Dermis blood vessel endothelial cell (primary cell): ENCODE data around the gene HUNK. TPM values are rescaled to one million over a fixed set of nuclear protein-coding genes. Genes with fewer than 3 reads are reported as not detected.

Source experiments
- DNase-seq: peaks from one replicate; pipeline ENCODE4 v3.0.0; 2010
- total RNA-seq: library from RNA; depleted of rRNA; stranded (reverse); fragments of >200 nt; gene quantifications from 2 replicates; pipeline ENCODE4 v1.2.3, GENCODE V29; 2014

The HUNK gene
- total RNA-seq, 1 donor from 2014 or later = under 0.01 TPM

DNA sequence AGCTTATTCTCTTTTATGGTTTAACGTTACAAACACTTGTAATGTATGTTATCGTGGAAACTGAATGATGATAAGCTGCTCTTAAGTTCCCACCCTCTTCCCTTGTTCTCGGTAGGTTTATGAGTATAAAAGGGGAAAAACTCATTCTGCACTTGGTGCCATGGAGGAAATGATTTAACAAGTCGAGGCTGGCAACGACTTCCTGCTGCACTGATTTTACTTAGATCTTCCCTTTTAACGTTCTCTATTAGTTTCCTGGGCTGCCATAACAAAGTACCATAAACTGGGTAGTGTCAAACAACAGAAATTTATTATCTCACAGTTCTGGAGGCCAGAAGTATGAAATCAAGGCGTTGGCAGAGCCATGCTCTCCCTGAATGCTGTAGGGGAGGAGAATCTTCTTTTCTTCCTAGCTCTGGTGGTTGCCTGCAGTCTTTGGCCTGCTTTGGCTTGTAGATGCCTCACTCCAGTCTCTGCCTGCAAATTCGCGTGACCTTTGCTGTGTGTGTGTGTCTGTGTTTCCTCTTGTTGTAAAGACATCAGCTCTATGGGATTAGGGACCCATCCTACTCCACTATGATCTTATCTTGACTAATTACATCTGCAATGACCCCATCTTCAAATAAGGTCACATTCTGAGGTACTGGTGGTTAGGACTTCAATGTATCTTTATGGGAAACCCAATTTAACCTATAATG, 26.3 kb downstream of the HUNK start:
- DNase-seq = no peak

DNA sequence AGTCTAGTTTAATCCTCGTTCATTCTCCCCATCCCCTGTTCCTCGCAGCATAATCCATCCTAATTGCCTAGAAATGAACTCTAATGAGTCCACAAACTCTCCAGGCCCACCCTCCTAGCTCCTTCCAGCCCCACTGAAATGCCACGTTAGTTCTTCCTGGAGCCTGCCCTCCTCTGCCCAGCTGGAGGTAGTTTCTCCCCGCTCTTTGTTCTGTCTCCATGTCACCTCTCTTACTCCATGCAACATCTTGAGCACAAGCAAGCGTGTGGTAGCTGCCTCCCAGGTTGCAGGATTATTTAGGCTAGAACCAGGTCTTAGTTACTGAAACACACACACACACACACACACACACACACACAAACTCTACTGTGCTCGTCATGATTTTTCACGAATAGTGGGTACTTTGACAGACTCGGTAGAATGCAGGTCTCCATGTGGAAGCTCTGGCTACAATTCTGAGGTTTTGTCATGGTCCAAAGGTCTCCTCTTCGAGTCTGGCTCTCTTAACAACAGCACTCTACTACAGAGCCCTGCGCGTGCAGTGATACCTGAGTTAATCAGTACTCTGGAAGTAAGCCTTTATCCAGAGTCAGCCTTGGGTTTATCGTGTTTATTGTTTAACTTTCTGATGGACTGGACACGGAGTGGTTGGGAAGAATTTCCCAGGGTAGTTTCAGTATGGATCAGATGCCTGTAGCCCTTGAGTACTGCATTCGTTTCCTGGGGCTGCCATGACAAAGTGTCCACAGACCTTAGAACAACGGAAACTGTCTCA, 27.5 kb downstream of the HUNK start:
- no peak for DNase-seq

- no peak for DNase-seq
These were observed 28.5 kb downstream of the HUNK start for GRCh38 chr21:31901315-31901714.

DNA sequence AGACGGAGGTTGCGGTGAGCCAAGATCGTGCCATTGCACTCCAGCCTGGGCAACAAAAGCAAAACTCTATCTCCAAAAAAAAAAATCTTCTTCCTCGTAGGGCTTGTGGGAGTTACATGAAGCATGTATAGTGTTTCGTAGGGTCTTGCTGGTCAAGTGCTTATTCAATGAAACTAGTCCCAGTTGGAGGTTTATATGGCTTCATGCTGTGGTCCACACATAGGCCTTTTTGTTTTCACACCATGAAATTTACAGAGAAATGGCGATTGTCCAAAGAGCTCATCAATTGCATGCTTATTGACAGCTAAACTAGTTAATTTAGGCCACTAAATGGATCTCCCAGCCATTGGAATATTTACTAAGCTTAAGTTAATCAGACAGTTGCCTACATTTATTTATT, 29.6 kb downstream of the HUNK start:
- no peak for DNase-seq

DNA sequence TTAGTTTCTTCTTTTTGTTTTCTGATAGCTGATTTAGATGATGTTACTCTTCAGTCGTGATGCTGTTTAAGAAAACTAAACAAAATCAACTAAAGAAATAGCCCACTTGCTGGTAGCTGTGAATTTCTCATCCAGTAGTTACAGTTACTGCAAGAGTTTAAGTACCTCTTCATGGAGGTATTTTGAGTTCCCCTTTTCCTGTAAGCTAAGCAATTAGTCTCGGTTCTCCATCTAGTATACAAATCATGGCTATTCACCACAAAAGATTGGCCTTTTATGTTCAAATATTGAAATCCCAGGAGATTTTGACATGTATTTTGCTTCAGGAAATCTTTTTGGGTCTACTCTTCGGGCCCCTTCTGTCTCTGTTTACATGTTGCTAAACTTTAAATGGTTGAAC, 31.1 kb downstream of the HUNK start:
- no peak for DNase-seq

GRCh38 chr21:31905503-31906451, 33.0 kb downstream of the HUNK start:
- DNase-seq = no peak

DNA sequence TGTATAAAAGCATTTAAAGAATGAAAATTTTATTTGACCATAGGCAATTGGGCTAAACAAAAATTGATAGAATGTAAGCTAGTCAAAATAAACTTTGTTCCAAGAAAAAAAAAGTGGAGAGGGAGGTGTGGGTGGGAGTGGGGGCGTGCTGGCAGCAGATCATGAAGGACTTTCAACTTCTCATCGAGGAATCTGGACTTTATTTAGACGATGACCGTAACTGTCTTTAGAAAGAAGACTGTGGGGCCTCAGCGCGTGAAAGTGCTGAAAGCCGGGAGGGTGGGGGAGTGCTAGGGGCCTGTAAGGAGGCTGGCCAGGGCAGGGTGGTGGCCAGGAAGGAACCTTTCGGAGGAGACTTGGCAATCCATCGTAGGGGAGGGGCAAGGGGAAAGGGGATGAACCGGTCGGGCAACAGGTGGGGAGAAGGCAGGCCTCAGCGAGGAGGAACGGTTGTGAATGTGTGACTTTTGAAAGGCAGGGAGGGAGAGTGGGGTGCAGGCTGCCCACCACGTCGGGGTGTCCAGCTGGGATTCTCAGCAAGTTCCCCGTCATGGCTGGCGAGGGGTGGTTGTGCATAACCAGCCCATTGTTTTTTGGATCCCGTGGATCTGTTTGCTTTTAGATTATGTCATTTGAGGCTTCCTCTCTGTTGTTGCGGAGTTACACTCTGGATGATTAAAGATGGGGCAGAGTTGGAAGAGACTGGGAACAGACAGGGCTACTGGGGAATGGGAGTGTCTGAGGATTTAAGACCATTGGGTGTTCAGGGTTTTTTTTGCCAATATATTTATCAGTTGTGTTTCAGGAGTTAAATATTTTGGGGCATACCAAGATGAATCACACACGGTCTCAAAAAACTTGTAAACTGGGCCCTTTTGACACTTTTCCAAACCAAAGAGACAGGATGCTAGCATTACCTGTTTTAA, 35.5 kb downstream of the HUNK start:
- no peak for DNase-seq

DNA sequence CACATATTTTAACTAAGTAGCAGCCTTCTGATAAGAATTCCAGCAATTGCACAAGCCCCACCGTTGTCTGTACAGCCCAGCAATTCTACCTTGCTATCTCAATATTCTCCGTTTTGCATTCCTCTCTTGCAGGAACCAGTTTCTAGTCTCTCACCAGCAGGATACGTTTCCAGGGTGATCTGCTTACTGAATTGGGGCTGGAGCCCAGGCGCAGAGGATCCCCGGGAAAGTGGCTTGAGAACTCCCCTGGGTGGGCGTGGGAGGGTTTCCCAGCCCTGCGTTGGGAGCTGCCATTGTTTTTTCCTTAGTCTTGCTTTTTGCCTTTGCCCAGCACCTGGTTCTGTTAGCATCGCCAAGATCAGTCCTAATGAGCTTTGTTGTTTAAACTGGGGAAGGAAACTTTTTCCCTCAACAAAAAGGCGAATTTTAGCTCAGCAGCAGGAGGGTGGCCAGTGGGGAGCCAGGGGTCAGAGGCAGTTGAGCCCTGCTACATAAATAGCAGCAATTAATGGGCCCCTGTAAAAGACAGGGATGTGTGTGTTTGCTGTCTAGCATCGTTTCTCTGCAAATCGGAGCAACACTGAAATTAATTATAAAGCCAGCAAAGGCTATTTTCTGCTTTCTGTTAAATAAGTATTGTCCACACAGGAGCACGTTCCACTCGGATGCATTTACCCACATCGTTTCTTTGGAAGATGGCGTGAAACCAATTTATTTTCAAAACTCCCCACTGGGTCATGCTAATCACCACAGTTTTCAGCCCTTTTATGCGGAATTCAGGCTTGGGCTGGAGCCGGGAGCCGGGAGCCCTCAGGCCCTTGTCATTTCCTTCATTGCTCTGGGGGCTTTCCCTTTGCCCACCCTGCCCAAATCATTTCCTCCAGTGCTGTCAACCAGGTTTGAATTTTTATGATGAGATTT, 36.6 kb downstream of the HUNK start:
- no peak for DNase-seq

- no peak for DNase-seq
These were observed 37.3 kb downstream of the HUNK start for GRCh38 chr21:31910074-31910470.

- no peak for DNase-seq
These were observed 38.5 kb downstream of the HUNK start for GRCh38 chr21:31911138-31911907.

DNA sequence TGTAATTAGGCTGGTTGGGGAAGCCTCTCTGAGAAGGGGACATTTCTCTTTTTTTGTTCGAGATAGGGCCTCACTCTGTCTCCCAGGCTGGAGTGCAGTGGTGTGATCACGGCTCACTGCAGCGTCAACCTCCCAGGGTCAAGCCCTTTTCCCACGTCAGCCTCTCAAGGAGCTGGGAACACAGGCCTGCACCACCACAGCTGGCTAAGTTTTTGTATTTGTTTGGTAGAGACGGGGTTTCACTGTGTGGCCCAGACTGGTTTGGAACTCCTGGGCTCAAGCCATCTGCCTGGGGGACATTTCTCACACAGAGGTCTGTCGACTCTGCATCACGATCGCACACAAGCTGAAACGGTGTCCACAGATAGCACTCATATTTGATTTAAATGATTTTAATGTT, 39.7 kb downstream of the HUNK start:
- no peak for DNase-seq

DNA sequence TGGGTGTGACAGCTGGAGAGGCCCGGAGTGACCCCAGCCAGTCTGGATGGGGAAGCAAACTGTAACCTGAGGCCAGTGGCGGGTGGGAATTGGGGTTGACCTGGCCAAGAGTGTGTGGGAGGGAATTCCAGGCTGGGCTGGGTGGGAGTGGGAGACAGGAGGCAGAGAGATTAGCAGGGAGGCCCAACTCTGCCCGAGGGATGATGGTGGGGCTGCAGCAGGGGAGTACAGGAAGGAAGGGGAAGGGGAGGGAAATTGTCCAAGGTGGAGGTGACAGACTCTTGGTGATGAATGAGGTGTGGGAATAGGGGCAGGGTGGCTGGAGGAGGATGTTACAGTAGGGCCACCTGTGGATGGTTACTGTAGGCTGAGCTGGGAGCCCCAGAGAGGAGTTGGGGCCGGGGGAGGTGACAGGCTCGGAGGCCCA, 40.4 kb downstream of the HUNK start:
- DNase-seq = no peak

DNA sequence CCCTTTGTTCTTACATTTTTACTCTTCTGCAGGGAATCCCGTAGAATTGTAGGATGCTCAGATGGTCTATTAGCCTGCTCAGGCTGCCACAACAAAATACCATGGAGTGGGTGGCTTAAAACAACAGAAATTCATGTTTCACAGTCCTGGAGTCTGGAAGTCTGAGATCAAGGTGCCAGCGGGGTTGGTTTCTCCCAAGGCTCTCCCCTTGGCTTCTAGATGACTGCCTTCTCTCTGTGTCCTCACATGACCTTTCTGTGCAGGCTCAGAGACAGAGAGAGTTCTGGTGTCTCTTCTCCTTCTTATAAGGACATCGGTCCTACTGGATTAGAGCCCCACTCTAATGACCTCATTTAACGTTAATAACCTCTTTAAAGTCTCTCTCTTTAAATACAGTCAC, 41.7 kb downstream of the HUNK start:
- DNase-seq = no peak

DNA sequence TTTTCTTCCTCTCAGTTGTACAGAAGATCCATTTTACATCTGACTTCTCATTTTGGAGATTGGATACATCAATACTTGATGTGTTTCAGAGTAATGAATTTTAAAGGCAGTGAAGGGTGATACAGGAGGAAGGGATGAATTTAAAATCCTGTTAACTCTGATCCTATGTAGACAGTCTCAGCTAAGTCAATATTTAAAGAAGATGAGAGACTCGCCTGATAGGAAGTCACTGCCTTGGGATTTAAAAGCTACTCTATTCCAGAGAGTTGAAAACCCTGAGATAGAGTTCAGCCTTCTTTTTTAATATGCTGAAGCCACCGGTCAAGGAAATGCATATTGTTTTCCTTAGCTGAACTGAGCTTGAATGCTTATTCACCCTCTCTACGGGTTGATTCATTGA, 42.7 kb downstream of the HUNK start:
- no peak for DNase-seq

DNA sequence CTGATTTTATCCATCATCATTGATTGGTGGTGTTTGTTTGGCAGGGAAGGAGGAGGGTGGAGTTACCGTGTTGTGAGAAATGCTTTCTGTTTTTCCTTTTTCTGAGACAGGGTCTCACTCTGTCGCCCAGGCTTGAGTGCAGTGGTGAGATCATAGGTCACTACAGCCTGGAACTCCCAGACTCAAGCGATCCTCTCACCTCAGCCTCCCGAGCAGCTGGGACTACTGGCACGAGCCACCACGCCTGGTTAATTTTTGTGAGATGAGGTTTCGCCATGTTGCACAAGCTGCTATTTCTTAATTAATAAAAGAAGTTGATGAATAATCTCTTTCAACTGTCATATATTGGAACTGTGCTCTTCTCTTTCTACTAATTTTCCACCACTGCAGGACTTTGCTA, 44.3 kb downstream of the HUNK start:
- DNase-seq = no peak

DNA sequence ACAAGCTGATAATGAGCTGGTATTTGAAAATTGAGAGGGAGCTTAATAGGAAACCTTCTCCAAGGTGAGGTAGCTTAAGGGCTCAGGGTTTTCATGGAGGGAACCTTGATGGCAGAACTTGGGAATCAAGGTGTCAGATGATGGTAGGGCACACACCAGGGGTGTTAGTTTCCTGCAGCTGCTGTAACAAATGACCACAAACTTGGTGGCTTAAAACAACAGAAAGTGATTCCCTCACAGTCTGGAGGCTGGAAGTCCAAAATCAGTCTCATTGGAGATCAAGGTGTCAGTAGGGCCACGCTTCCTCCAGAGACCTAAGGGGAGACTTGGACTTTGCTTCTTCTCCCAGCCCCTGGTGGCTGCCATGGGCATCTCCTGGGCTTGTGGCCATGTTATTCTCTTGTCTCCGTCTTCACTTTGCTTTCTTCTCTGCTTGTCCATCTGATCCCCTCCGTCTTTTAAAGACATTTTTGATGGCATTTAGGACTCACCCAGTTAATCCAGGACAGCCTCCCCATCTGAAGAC, 45.5 kb downstream of the HUNK start:
- DNase-seq = no peak

- no peak for DNase-seq
These were observed 47.5 kb downstream of the HUNK start for GRCh38 chr21:31920275-31920674.

DNA sequence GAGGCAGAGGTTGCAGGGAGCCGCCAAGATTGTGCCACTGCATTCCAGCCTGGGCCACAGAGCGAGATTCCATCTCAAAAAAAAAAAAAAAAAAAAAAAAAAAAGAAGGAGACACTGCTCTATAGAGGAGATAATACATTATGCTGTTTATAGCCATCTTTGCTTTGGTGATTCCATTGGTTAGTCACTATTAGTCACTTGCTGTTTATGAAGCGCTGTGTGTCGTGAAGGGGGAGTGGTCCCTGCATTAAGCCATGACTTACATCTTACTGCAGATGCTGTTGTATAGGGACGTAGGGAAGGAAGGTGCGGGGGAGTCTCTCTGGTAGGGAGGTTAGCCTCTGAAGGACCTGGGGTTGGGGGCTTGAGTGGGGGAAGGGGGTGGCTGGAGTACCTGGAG, 48.3 kb downstream of the HUNK start:
- no peak for DNase-seq

DNA sequence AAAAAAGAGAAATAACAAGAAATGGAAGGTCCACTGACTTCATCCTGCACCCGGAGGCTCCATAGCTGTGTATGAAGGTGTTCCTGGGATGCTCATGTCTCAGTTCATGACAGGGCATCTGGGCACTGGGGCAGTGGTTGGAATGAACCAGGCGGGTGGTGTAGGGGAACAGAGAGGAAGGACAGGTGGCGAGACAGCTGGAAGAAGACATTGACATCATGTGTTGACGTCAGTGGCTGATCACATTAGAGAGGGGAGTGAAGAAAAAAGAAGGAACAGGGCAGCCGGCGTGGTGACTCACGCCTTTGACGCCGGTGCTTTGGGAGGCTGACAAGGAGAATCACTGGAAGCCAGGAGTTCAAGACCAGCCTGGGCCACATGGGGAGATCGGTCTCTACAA, 50.1 kb downstream of the HUNK start:
- no peak for DNase-seq

DNA sequence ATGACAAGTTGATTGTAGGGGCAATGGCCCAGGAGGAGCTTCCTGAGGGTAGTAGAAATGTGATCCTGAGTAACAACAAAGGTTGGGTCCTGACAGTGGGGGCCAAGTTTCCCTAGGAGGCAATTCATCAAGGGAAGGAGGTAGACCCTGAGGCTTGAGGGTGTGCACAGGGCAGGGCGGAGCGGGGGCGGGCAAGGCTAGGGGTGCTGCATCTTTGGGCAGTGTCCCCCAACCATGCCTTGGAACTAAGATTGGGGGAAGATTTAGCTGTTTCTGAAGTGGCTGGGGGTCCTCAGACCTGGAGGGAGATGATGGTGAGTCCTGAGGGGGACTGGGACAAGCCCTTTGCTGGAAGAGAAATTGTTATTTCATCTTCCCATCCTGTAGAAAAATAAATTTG, 50.9 kb downstream of the HUNK start:
- DNase-seq = no peak
